ENCODE results near the gene SLC25A29. TPM values are rescaled to one million over a fixed set of nuclear protein-coding genes. Genes with fewer than 3 reads are reported as not detected.

Gene SLC25A29
- polyA plus RNA-seq, 2 of the 4 experiments (the other 2 are of a cell fraction) = 6.3 to 15.1 TPM

DNA sequence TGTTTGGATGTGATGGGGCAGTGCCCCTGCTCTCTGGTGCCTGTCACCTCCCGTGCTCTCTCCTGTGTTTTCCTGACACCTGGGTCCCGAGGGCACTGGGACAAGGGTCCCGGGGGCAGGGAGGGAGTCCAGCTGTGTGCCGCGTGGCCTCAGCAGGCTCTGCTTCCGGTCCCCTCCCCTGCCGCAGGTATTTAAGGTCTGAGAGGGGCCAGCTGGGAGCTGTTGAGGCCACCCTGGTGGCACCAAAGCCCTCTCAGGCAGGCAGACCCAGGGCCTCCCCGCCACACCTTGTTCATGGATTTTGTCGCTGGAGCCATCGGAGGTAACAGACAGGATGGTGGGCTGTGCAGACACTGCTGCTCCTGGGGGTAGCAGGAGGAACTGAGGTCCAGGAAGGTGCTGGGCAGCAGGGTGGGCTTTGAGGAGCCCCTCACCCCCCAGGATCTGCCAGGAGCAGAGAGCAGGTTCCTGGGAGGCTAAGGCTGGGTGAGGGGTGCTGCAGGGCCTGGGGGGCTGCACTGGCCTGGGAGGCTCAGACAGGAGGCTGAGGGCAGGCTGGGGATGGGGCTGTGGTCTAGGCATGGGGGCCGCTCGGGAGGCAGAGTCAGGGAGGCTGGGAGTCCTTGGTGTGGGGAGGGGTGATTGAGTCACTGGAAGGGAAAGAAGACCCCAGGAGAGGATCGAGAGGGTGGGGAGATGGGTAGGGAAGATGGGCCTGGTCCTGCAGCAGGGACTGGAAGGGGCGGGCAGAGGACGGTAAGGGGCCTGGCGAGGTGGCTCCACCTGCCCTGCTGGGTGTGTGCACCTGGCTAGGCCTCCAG is 17.1 kb upstream of the SLC25A29 start, which contains the start of gene SLC25A47 (continued):
- TF ChIP-seq HOXB13 (CRISPR knock-in tag; IDR thresholded peaks at IDR 0.05; ENCODE audit: low read depth) (no peak), SREBF2 (IDR thresholded peaks at IDR 0.05) (no peak)

DNA sequence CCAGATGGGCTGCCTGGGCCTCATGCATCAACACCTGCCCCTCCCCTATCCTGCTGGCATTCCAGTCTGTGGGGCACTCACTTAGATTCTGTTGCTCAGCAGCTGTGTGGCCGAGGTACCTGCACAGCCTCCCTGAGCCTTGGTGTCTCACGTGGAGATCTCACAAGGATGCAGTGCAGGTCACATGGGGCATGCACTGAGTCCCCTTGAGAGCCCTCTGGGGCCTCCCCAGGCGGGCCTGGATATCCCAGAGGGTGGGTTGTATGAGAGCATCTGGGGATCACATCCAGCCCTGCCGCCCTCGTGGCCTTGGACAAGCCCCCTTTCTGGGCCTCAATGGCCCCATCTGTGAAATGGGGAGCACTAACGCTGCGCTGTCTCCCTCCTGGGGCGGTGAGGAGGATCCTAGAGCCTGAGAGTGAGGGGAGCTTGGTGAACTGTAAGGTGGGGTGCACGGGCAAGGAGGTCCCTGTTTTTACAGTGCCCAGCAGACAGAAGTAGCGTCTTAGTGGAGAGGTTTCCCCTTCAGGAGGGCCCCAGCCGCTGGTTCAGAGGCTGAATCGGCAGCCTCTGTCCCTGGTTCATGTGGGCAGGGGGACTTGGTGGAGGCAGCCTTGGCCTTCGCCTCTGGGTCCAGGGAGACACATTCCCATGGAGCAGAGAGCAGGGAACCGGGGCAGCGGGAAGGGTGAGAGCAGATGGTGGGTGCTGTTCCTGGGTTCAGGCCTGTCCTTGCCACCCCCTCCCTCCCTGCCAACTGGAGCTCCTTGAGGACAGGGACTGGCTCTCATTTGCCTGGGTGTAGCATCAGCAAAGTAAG is 16.1 kb upstream of the SLC25A29 start:
- no peak overlapping the region for H3K4me2 ChIP-seq
- H3K9me3 ChIP-seq = no peaks in the 10 kb centered on the region
- TF ChIP-seq HEYL (CRISPR knock-in tag; IDR thresholded peaks at IDR 0.05) (no peak), RCOR1 (IDR thresholded peaks at IDR 0.05; ENCODE audit: low read depth, low read length) (no peak), ZC3H11A (IDR thresholded peaks at IDR 0.05) (no peak)
- TF ChIP-seq, protein P1, sequence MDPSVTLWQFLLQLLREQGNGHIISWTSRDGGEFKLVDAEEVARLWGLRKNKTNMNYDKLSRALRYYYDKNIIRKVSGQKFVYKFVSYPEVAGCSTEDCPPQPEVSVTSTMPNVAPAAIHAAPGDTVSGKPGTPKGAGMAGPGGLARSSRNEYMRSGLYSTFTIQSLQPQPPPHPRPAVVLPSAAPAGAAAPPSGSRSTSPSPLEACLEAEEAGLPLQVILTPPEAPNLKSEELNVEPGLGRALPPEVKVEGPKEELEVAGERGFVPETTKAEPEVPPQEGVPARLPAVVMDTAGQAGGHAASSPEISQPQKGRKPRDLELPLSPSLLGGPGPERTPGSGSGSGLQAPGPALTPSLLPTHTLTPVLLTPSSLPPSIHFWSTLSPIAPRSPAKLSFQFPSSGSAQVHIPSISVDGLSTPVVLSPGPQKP (IDR thresholded peaks at IDR 0.05; ENCODE audit: low read depth, low read length) = no peak
- ATAC-seq = no peak
- POLR2A ChIA-PET = no interaction called here
- no peaks in the 10 kb centered on the region for H3K4me1 ChIP-seq
- H3K4me3 ChIP-seq = no peak overlapping the region
- no peak for DNase-seq (ENCODE audit: low read depth in 1 of 2, low spot score in 1 of 2)
- FAIRE-seq = no peak
- CTCF ChIA-PET = interaction anchor here (0.6 to 1.4 kb wide), 6 partner anchors 10 to 53 kb away, joined by 3 to 6 read pairs (median 3); a partner anchor contains a TSS
- 82% methylated on average over 13 of the region's 15 CpGs for WGBS (ENCODE audit: missing lambda C conversion rate)
- no peak overlapping the region for H3K27ac ChIP-seq

DNA sequence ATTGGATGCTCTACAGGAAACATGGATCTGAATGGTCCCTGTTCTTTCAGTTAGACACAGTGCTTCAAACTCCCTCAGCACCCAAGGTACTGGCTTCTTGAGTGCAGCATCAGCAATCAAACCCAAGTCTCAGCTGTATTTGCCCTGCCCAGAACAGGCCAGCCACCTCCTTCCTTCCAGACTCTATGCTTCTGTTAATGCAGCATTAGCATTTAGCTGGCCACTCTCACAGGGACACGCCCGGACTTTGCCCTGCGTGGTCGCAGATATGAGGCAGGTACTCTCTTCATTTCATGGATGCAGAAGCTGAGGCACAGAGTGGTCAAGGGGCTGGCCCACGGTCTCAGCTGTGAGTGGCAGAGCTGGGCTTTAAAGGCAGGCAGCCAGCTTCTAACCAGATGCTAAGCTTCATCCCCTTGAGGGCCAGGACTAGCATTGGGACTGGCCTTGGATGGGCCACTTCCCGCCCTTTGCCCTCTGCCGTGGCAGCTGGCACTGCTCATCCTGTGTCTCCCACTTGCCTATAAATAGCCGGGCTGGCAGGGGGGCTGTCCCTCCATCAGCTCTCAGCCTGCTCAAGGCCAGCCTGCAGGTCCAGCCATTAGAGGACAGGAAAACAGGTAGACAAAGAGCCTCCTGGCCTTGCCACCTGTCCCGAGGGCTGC is 15.4 kb upstream of the SLC25A29 start:
- CTCF ChIA-PET = interaction anchor here (0.7 to 1.4 kb wide), 5 partner anchors 9 to 53 kb away, joined by 3 to 6 read pairs (median 4); a partner anchor contains a TSS
- ATAC-seq (no peak), FAIRE-seq (no peak), DNase-seq (ENCODE audit: low read depth in 1 of 2, low spot score in 1 of 2) (no peak)
- no peaks in the 10 kb centered on the region for H3K4me1 ChIP-seq
- H3K9me3 ChIP-seq = no peaks in the 10 kb centered on the region
- 62% methylated on average over 9 of the region's 9 CpGs for whole genome bisulfite sequencing (ENCODE audit: missing lambda C conversion rate)
- H3K4me2 ChIP-seq = no peak overlapping the region
- TF ChIP-seq, protein P2, sequence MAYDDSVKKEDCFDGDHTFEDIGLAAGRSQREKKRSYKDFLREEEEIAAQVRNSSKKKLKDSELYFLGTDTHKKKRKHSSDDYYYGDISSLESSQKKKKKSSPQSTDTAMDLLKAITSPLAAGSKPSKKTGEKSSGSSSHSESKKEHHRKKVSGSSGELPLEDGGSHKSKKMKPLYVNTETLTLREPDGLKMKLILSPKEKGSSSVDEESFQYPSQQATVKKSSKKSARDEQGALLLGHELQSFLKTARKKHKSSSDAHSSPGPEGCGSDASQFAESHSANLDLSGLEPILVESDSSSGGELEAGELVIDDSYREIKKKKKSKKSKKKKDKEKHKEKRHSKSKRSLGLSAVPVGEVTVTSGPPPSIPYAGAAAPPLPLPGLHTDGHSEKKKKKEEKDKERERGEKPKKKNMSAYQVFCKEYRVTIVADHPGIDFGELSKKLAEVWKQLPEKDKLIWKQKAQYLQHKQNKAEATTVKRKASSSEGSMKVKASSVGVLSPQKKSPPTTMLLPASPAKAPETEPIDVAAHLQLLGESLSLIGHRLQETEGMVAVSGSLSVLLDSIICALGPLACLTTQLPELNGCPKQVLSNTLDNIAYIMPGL (CRISPR knock-in tag; IDR thresholded peaks at IDR 0.05; ENCODE audit: borderline replicate concordance) = no peak
- POLR2A ChIA-PET = no interaction called here
- H3K27ac ChIP-seq = no peak overlapping the region
- no peak overlapping the region for H3K4me3 ChIP-seq

DNA sequence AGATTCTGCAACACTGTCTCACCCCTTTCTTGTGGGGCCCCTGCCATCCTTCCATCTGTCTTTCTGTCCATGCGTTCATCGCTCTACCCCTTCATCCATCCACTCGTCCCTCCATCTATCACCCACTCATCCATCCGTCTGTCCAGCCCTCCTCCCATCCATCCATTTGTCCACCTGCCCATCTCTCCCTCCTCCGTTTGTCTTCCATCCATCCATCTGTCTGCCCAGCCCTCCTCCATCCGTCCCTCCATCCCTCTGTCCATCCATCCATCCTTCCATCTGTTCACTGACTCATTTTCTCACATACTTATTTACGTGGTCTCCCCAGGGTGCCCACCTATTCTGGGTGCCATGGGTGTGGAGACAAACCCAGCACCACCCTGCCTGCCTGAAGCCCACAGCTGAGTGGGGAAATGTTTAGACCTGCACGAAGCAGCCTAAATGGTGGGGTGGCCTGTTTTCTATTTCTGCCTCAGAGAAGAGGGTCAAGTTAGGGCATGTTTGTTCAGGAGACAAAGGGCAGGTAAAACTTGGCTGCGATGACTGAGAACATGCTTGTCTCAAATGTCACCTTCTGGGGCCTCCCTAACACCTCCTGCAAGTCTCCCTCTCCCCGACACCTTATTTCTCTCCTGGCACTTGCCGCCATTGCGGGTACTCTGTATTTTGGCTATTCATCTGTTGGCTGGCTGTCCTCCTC is 14.1 kb upstream of the SLC25A29 start:
- Histone ChIP-seq H3K27ac (no peak overlapping the region), H3K9me3 (no peaks in the 10 kb centered on the region), H3K4me3 (no peak overlapping the region), H3K4me1 (no peaks in the 10 kb centered on the region), H3K4me2 (no peak overlapping the region)
- FAIRE-seq (no peak), ATAC-seq (no peak), DNase-seq (ENCODE audit: low read depth in 1 of 2, low spot score in 1 of 2) (no peak)
- POLR2A ChIA-PET = no interaction called here
- TF ChIP-seq, protein P3, sequence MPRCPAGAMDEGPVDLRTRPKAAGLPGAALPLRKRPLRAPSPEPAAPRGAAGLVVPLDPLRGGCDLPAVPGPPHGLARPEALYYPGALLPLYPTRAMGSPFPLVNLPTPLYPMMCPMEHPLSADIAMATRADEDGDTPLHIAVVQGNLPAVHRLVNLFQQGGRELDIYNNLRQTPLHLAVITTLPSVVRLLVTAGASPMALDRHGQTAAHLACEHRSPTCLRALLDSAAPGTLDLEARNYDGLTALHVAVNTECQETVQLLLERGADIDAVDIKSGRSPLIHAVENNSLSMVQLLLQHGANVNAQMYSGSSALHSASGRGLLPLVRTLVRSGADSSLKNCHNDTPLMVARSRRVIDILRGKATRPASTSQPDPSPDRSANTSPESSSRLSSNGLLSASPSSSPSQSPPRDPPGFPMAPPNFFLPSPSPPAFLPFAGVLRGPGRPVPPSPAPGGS (IDR thresholded peaks at IDR 0.05) = no peak
- TF ChIP-seq HOXB13 (CRISPR knock-in tag; IDR thresholded peaks at IDR 0.05; ENCODE audit: low read depth) = no peak
- no peak for TF ChIP-seq FOSL2 (IDR thresholded peaks at IDR 0.05)
- TF ChIP-seq FOSL2 (CRISPR knock-in tag; IDR thresholded peaks at IDR 0.05) = no peak
- TF ChIP-seq POLR2A (IDR thresholded peaks at IDR 0.05; ENCODE audit: low read length) = no peak
- no peak for TF ChIP-seq ZFP36 (IDR thresholded peaks at IDR 0.05; ENCODE audit: borderline replicate concordance, partially characterized antibody)
- TF ChIP-seq HEYL (CRISPR knock-in tag; IDR thresholded peaks at IDR 0.05) = no peak
- no peak for TF ChIP-seq PHF8 (IDR thresholded peaks at IDR 0.05; ENCODE audit: borderline replicate concordance, low read depth)
- no peak for TF ChIP-seq NPAS2 (CRISPR knock-in tag; IDR thresholded peaks at IDR 0.05; ENCODE audit: borderline replicate concordance)
- TF ChIP-seq, protein P4, sequence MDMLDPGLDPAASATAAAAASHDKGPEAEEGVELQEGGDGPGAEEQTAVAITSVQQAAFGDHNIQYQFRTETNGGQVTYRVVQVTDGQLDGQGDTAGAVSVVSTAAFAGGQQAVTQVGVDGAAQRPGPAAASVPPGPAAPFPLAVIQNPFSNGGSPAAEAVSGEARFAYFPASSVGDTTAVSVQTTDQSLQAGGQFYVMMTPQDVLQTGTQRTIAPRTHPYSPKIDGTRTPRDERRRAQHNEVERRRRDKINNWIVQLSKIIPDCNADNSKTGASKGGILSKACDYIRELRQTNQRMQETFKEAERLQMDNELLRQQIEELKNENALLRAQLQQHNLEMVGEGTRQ (IDR thresholded peaks at IDR 0.05) = no peak
- 89% methylated on average over 12 of the region's 12 CpGs for WGBS (ENCODE audit: missing lambda C conversion rate)
- CTCF ChIA-PET = interaction anchor here (1.2 to 2.1 kb wide), 2 partner anchors 29 to 35 kb away, joined by 3 to 8 read pairs; no protein-coding TSS in a partner anchor

All from A549 (cell line).